Activated naive CD8-positive, alpha-beta T cell treated with anti-CD3 and anti-CD28 coated beads for 36 hours (primary cell): ENCODE measurements around the gene EDNRA. TPM values are rescaled to one million over a fixed set of nuclear protein-coding genes. Genes with fewer than 3 reads are reported as not detected.

Source experiments
- DNase-seq: peaks from one replicate; pipeline ENCODE4 v3.0.0; 2021
- H3K27ac Mint-ChIP-seq: one replicate; pipeline ENCODE4 v1.8.0; 2022; ENCODE audit warnings: mild to moderate bottlenecking, moderate library complexity, mixed read lengths
- H3K27me3 Mint-ChIP-seq: one replicate; pipeline ENCODE4 v1.8.0; 2022; ENCODE audit warnings: mild to moderate bottlenecking, mixed read lengths
- H3K36me3 Mint-ChIP-seq: one replicate; pipeline ENCODE4 v1.8.0; 2021; ENCODE audit warnings: mild to moderate bottlenecking, mixed read lengths
- H3K4me1 Mint-ChIP-seq: one replicate; pipeline ENCODE4 v1.8.0; 2021; ENCODE audit warnings: mixed read lengths
- H3K4me3 Mint-ChIP-seq: one replicate; pipeline ENCODE4 v1.8.0; 2022; ENCODE audit warnings: mild to moderate bottlenecking, moderate library complexity, mixed read lengths
- H3K9me3 Mint-ChIP-seq: one replicate; pipeline ENCODE4 v1.8.0; 2022; ENCODE audit warnings: mixed read lengths
- total RNA-seq, 2 experiments: library from RNA; stranded (reverse); gene quantifications; one replicate each; pipeline ENCODE4 v1.2.3, GENCODE V29; 2021

The EDNRA gene
- total RNA-seq, 2 experiments from 2014 or later, result not detected

DNA sequence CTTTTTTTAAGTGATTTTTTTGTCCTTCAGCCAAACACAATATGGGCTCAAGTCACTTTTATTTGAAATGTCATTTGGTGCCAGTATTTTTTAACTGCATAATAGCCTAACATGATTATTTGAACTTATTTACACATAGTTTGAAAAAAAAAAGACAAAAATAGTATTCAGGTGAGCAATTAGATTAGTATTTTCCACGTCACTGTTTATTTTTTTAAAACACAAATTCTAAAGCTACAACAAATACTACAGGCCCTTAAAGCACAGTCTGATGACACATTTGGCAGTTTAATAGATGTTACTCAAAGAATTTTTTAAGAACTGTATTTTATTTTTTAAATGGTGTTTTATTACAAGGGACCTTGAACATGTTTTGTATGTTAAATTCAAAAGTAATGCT, 62.1 kb downstream of the EDNRA start:
- Mint-ChIP-seq H3K4me1 (no peaks in the 10 kb centered on the region), H3K27me3 (peaks cover 9% of the 10 kb centered on the region), H3K27ac (no peak overlapping the region), H3K36me3 (no peaks in the 10 kb centered on the region), H3K9me3 (no peaks in the 10 kb centered on the region), H3K4me3 (no peak overlapping the region)
- DNase-seq, result no peak

DNA sequence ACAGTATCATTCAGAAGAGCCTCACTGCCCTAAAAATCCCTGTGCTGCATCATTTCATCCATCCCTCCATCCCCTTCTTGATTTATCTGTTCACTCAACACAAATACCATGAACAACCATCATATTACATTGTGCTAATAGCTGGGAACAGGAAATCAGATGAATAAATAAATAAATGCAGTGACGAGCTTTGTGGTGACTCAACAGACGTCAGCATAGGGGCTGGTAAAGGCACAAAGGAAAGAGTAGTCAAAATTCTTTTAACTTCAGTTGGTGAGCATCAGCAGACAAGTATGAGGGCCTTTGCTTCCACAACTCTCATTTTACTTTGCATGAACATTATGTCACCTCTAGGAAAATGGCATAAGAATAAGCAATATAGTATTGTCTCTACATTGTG, 65.5 kb downstream of the EDNRA start:
- no peaks in the 10 kb centered on the region for H3K36me3 Mint-ChIP-seq
- no peak overlapping the region for H3K4me3 Mint-ChIP-seq
- no peaks in the 10 kb centered on the region for H3K9me3 Mint-ChIP-seq
- no peaks in the 10 kb centered on the region for H3K4me1 Mint-ChIP-seq
- no peak overlapping the region for H3K27ac Mint-ChIP-seq
- H3K27me3 Mint-ChIP-seq, result peaks cover 2% of the 10 kb centered on the region
- DNase-seq, result no peak

DNA sequence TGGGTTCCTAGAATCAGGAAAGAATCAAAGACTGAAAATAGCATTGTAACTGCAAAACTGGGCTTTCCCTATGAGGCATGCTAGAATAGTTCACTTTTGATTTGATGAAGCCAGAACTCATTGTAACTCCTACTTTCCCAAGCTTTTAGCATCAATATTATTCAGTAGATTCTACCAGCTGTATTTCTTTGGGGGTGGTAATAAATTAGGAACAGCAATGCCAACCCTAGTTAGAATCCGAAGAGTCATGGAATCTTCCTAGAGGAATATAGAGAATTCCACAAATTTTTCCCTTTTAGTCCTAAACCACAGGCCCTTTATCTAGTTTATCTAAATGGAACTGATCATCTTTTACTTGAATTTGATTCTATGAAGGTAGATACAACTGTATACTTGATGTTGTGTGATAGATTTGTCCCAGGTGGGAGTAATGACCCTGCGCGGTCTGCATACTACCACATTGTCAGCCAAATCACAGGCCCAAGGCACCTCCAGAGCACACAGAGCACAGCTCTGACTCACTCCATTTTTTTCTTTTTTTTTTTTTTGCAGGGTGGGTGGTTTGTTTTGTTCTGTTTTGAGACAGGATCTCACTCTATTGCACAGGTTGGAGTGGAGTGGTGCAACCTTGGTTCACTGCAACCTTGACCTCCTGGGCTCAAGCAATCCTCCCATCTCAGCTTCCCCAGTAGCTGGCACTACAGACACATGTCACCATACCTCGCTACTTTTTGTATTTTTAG, 66.6 kb downstream of the EDNRA start:
- Mint-ChIP-seq H3K27ac (no peak overlapping the region), H3K9me3 (peaks cover 3% of the 10 kb centered on the region), H3K4me3 (no peak overlapping the region), H3K36me3 (no peaks in the 10 kb centered on the region), H3K27me3 (no peaks in the 10 kb centered on the region), H3K4me1 (no peaks in the 10 kb centered on the region)
- no peak for DNase-seq

DNA sequence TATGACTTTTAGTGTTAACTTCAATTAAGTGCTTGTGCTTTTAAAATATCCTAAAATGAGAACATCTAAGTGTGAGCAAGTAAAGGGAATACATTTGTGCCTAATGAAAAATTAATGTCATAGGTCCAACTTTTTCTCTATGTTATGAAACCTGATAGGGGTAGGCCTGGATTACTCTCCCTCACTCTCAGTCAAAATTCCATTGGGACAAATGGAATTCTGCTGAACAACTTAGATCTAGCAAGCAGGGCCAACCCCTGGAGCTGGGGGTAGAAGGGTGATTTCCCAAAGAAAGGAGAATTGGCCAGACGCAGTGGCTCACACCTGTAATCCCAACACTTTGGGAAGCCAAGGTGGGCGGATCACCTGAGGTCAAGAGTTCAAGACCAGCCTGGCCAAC, 67.4 kb downstream of the EDNRA start:
- H3K36me3 Mint-ChIP-seq, result no peaks in the 10 kb centered on the region
- peaks cover 3% of the 10 kb centered on the region for H3K9me3 Mint-ChIP-seq
- H3K4me1 Mint-ChIP-seq, result no peaks in the 10 kb centered on the region
- no peak overlapping the region for H3K27ac Mint-ChIP-seq
- H3K27me3 Mint-ChIP-seq, result no peaks in the 10 kb centered on the region
- DNase-seq, result no peak
- H3K4me3 Mint-ChIP-seq, result no peak overlapping the region

DNA sequence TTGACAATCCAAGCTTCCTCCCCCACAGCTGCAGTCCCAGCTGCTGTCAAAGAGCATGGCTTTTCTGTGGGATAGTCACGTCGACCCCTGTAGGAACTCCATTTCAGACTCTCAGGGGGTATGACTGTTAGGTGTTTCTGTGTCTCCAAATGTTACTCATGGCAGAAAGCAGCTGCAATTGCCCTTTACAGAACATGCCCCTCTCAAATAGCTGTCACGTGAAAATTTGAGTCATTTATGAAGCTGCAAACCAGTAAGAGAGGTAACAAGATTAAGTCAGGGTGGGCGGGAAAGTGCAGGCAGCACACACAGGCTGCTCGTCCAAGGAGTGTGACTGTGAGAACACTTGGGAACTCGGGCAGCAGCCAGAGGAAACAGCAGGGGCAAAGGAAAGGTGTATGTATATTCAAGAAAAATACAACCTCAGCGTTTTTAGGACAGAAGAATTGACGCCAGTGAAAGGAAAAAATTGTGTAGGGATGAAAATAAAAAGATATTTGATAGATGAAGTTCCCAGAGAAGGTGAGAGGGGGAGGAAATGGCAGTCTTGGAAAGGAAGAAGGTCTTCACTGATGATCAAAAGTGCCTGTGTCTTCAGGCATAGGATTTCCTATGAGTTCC, 69.8 kb downstream of the EDNRA start:
- Mint-ChIP-seq H3K27me3 (no peaks in the 10 kb centered on the region), H3K4me1 (no peaks in the 10 kb centered on the region), H3K9me3 (peaks cover 3% of the 10 kb centered on the region), H3K36me3 (no peaks in the 10 kb centered on the region), H3K4me3 (no peak overlapping the region), H3K27ac (no peak overlapping the region)
- no peak for DNase-seq

GRCh38 chr4:147560625-147561024, 79.7 kb downstream of the EDNRA start:
- Mint-ChIP-seq H3K4me3 (no peak overlapping the region), H3K9me3 (peaks cover 3% of the 10 kb centered on the region), H3K27ac (no peak overlapping the region), H3K27me3 (no peaks in the 10 kb centered on the region), H3K36me3 (no peaks in the 10 kb centered on the region), H3K4me1 (no peaks in the 10 kb centered on the region)
- DNase-seq, result no peak

GRCh38 chr4:147566762-147567161, 85.9 kb downstream of the EDNRA start:
- DNase-seq, result no peak
- peaks cover 8% of the 10 kb centered on the region for H3K27me3 Mint-ChIP-seq
- no peaks in the 10 kb centered on the region for H3K36me3 Mint-ChIP-seq
- peaks cover 3% of the 10 kb centered on the region for H3K9me3 Mint-ChIP-seq
- H3K27ac Mint-ChIP-seq, result no peak overlapping the region
- no peak overlapping the region for H3K4me3 Mint-ChIP-seq
- H3K4me1 Mint-ChIP-seq, result no peaks in the 10 kb centered on the region

GRCh38 chr4:147567276-147567675, 86.4 kb downstream of the EDNRA start:
- H3K4me3 Mint-ChIP-seq, result no peak overlapping the region

GRCh38 chr4:147570616-147571015, 89.7 kb downstream of the EDNRA start:
- H3K9me3 Mint-ChIP-seq, result no peaks in the 10 kb centered on the region
- H3K27me3 Mint-ChIP-seq, result peaks cover 8% of the 10 kb centered on the region
- no peak overlapping the region for H3K4me3 Mint-ChIP-seq
- no peak overlapping the region for H3K27ac Mint-ChIP-seq
- no peaks in the 10 kb centered on the region for H3K4me1 Mint-ChIP-seq
- no peak for DNase-seq
- H3K36me3 Mint-ChIP-seq, result no peaks in the 10 kb centered on the region

More at GRCh38 chr4:147567276-147567675, 86.4 kb downstream of the EDNRA start:
- Mint-ChIP-seq H3K9me3 (peaks cover 3% of the 10 kb centered on the region), H3K27me3 (peaks cover 8% of the 10 kb centered on the region), H3K36me3 (no peaks in the 10 kb centered on the region), H3K27ac (no peak overlapping the region), H3K4me1 (no peaks in the 10 kb centered on the region)
- DNase-seq, result no peak

DNA sequence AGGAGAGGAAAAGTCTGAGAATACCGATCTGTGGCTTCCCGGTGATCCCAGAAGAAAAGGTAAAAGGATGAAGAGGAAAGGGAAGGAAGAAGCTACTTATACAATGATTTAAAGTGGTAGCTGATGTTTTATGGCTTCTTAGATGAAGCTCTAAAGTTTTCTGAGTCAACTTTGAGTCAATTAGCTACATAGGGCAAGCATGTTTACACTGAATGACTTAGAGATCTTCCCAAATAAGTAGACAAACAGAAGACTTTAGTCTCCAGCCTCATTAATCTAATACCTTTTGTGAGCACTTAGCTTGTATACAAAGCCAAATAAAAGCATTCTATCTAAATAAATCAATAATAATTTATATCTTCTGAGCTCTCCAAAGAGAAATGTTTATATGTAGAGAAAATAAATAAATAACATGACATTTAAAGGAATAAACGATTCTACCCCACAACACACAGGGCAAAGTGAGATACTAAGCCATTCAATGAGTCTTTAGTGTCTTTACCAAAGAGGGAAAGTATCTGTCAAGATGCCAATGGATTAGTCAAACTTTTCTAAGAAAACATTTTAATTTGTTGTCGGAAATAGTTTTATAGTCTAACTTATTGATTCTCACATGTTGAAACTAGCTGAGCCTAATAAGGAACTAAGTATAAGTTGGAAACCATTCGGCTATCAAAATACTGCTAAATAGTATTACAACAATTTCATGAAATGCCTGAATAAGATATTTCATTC, 90.3 kb downstream of the EDNRA start:
- no peak overlapping the region for H3K4me3 Mint-ChIP-seq
- DNase-seq, result no peak
- no peaks in the 10 kb centered on the region for H3K36me3 Mint-ChIP-seq
- H3K27ac Mint-ChIP-seq, result no peak overlapping the region
- no peaks in the 10 kb centered on the region for H3K4me1 Mint-ChIP-seq
- peaks cover 8% of the 10 kb centered on the region for H3K27me3 Mint-ChIP-seq
- no peaks in the 10 kb centered on the region for H3K9me3 Mint-ChIP-seq

- Mint-ChIP-seq H3K27ac (no peak overlapping the region), H3K4me3 (no peak overlapping the region), H3K9me3 (no peaks in the 10 kb centered on the region), H3K4me1 (peaks cover 2% of the 10 kb centered on the region), H3K27me3 (no peaks in the 10 kb centered on the region), H3K36me3 (no peaks in the 10 kb centered on the region)
- no peak for DNase-seq
These were observed 95.2 kb downstream of the EDNRA start for GRCh38 chr4:147576084-147576483.

- H3K4me1 Mint-ChIP-seq, result peaks cover 2% of the 10 kb centered on the region
- H3K4me3 Mint-ChIP-seq, result no peak overlapping the region
- H3K27me3 Mint-ChIP-seq, result no peaks in the 10 kb centered on the region
- H3K36me3 Mint-ChIP-seq, result no peaks in the 10 kb centered on the region
- no peak overlapping the region for H3K27ac Mint-ChIP-seq
- DNase-seq, result no peak
- no peaks in the 10 kb centered on the region for H3K9me3 Mint-ChIP-seq
These were observed 97.2 kb downstream of the EDNRA start for GRCh38 chr4:147578051-147578476.

- no peaks in the 10 kb centered on the region for H3K9me3 Mint-ChIP-seq
- DNase-seq, result no peak
- H3K27me3 Mint-ChIP-seq, result no peaks in the 10 kb centered on the region
- no peaks in the 10 kb centered on the region for H3K36me3 Mint-ChIP-seq
- peaks cover 2% of the 10 kb centered on the region for H3K4me1 Mint-ChIP-seq
- H3K4me3 Mint-ChIP-seq, result no peak overlapping the region
- H3K27ac Mint-ChIP-seq, result no peak overlapping the region
These were observed 97.7 kb downstream of the EDNRA start for GRCh38 chr4:147578593-147578992.

DNA sequence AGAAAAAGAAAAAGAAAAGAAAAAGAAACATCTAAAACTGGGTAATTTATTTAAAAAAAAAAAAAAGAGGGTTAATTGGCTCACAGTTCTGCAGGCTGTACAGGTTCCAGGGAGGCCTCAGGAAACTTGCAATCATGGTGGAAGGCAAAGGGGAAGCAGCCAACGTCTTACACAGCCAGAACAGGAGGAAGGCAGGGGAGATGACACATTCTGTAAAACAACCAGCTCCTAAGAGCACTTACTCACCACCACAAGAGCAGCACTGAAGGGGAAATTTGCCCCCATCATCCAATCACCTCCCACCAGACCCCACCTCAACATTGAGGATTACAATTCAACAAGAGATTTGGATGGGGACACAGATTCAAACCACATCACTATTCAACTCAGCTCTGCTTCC, 99.5 kb downstream of the EDNRA start:
- Mint-ChIP-seq H3K9me3 (peaks cover 8% of the 10 kb centered on the region), H3K4me1 (peaks cover 2% of the 10 kb centered on the region), H3K27ac (no peak overlapping the region), H3K36me3 (no peaks in the 10 kb centered on the region), H3K4me3 (no peak overlapping the region), H3K27me3 (no peaks in the 10 kb centered on the region)
- DNase-seq, result no peak

GRCh38 chr4:147581606-147582350, 100.9 kb downstream of the EDNRA start:
- Mint-ChIP-seq H3K4me1 (no peaks in the 10 kb centered on the region), H3K27ac (no peak overlapping the region), H3K27me3 (no peaks in the 10 kb centered on the region), H3K36me3 (no peaks in the 10 kb centered on the region), H3K9me3 (peaks cover 9% of the 10 kb centered on the region), H3K4me3 (no peak overlapping the region)
- no peak for DNase-seq
